Erythroblast (primary cell): ENCODE data around the gene UBE2D3.

Experiments
- GATA1 ChIP-seq: IDR thresholded peaks from 2 replicates; pipeline ENCODE4 v1.6.1; 2011; ENCODE audit warnings: low read depth, mild to moderate bottlenecking, control low read depth, low read length, moderate library complexity
- POLR2A ChIP-seq: IDR thresholded peaks from 2 replicates; pipeline ENCODE4 v1.6.1; 2011; ENCODE audit warnings: mild to moderate bottlenecking, low read length

- no peak for TF ChIP-seq POLR2A
- no peak for TF ChIP-seq GATA1
These were observed 23.0 kb upstream of the UBE2D3 start for GRCh38 chr4:102850370-102850769.
